ENCODE measurements around the gene IFT20. TPM values are rescaled to one million over a fixed set of nuclear protein-coding genes. Genes with fewer than 3 reads are reported as not detected.

The IFT20 gene
- total and polyA plus RNA-seq, 2 of the 13 experiments (the other 11 are each of a cell fraction or from before 2014, with no cell fraction given): 28.0 to 37.8 TPM

DNA sequence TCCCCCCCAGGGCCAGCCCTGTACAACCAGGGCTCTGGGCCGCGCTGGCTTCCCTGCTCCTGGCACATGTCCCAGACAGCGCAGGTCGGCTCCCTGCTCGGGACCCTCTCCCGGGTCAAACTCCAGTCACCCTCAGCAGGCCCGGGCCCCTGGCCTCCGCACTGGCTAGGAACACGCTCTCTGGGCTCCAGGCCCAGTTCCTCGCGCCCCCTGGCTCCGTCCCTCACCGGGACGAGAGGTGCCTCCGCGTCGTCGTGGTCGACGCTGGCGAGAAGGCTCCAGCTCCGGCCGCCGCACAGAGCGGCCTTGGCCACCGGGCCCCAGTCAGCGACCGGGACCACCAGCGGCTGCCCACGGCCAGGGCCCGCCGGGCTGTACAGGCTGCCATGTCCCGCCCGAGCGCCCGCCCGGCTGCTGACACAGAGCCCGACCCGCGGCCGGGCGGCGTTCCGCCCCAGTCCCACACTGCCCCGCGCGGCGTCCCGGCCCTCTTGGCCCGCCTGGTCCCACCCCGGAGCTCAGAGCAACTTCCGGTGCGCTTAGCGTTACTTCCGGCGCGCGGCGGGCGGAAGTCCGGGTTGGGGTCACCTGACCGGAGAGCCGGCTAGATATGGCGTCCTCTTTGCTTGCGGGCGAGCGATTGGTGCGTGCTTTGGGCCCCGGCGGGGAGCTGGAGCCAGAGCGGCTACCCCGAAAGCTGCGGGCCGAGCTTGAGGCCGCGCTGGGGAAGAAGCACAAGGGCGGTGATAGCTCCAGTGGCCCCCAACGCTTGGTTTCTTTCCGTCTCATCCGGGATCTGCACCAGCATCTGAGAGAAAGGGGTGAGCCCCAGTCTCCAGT, 22.0 kb upstream of the IFT20 start, which contains the start of gene POLDIP2:
TSS of gene POLDIP2 (minus strand) at position 467 of the 840 bp plus-strand sequence. CDS start at position 388, 79 bp downstream.
- peak within 1 kb of the TSS; percentile 94 for H3K4me2 ChIP-seq (ENCODE audit: low read depth, low read length)
- ChIA-PET POLR2A (interaction anchor here (0.6 to 5.2 kb wide), 19 partner anchors 10 to 316 kb away, joined by 3 to 183 read pairs (median 6); partner anchors contain the start of genes IFT20, SARM1, SEBOX and SLC46A1), CTCF (ENCODE audit: low intra/inter-chr PET ratio, low total read pairs) (no interaction called here)
- WGBS (ENCODE audit: low lambda C conversion rate): 0% methylated on average over 13 of the region's 80 CpGs
- peaks cover 23 to 48% of the 10 kb centered on the region in 2 experiments for H3K36me3 ChIP-seq (replicated peaks in 1 of 2; ENCODE audit: control insufficient read depth in 1 of 2, insufficient read depth in 2 of 2, low read length in 2 of 2)
- H3K4me1 ChIP-seq (ENCODE audit: insufficient read depth, low read length): peaks cover 36% of the 10 kb centered on the region
- H4K20me1 ChIP-seq (ENCODE audit: insufficient read depth, low read length): no peaks in the 10 kb centered on the region
- no peak within 1 kb of the TSS for H2AFZ ChIP-seq (ENCODE audit: low read length)
- FAIRE-seq (peak; percentile 51), ATAC-seq (peak; percentile 99), DNase-seq (ENCODE audit: low spot score) (peak; percentile 87)
- peak within 1 kb of the TSS; percentile 78 for H3K27ac ChIP-seq (ENCODE audit: extremely low read length, insufficient read depth, low read length)
- no TSS peak for BruUV-seq (replicated peaks)
- peaks cover 38% of the 10 kb centered on the region for H3K79me2 ChIP-seq (ENCODE audit: insufficient read depth, low read length)
- H3K27me3 ChIP-seq (ENCODE audit: control insufficient read depth in 1 of 2, insufficient read depth in 2 of 2, low read length in 2 of 2): no peaks in the 10 kb centered on the region; a peak in 1 of 5 replicates
- in situ Hi-C loops (cut with HindIII; ENCODE audit: extremely low pct_ligation_motif_present, low pct_unique_long_range_greater_than_20kb): no loop called here
- H3K9me3 ChIP-seq (ENCODE audit: low read length): no peaks in the 10 kb centered on the region
- H3K9ac ChIP-seq (ENCODE audit: insufficient read depth, low read depth, low read length): peak within 1 kb of the TSS; percentile 96
- intact Hi-C loops (cut with micrococcal nuclease; ENCODE audit: unreplicated experiment): no loop called here
- peak within 1 kb of the TSS; percentile 93 to 98 (median 97) for H3K4me3 ChIP-seq (replicated peaks in 1 of 3; ENCODE audit: insufficient read depth in 1 of 3, low read depth in 2 of 3, low read length in 3 of 3)
- TF ChIP-seq, protein P1, sequence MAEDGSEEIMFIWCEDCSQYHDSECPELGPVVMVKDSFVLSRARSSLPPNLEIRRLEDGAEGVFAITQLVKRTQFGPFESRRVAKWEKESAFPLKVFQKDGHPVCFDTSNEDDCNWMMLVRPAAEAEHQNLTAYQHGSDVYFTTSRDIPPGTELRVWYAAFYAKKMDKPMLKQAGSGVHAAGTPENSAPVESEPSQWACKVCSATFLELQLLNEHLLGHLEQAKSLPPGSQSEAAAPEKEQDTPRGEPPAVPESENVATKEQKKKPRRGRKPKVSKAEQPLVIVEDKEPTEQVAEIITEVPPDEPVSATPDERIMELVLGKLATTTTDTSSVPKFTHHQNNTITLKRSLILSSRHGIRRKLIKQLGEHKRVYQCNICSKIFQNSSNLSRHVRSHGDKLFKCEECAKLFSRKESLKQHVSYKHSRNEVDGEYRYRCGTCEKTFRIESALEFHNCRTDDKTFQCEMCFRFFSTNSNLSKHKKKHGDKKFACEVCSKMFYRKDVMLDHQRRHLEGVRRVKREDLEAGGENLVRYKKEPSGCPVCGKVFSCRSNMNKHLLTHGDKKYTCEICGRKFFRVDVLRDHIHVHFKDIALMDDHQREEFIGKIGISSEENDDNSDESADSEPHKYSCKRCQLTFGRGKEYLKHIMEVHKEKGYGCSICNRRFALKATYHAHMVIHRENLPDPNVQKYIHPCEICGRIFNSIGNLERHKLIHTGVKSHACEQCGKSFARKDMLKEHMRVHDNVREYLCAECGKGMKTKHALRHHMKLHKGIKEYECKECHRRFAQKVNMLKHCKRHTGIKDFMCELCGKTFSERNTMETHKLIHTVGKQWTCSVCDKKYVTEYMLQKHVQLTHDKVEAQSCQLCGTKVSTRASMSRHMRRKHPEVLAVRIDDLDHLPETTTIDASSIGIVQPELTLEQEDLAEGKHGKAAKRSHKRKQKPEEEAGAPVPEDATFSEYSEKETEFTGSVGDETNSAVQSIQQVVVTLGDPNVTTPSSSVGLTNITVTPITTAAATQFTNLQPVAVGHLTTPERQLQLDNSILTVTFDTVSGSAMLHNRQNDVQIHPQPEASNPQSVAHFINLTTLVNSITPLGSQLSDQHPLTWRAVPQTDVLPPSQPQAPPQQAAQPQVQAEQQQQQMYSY (CRISPR knock-in tag; IDR thresholded peaks at IDR 0.05): peak; percentile 20; the same call in 1 of the 2 replicates
- TF ChIP-seq, protein P2, sequence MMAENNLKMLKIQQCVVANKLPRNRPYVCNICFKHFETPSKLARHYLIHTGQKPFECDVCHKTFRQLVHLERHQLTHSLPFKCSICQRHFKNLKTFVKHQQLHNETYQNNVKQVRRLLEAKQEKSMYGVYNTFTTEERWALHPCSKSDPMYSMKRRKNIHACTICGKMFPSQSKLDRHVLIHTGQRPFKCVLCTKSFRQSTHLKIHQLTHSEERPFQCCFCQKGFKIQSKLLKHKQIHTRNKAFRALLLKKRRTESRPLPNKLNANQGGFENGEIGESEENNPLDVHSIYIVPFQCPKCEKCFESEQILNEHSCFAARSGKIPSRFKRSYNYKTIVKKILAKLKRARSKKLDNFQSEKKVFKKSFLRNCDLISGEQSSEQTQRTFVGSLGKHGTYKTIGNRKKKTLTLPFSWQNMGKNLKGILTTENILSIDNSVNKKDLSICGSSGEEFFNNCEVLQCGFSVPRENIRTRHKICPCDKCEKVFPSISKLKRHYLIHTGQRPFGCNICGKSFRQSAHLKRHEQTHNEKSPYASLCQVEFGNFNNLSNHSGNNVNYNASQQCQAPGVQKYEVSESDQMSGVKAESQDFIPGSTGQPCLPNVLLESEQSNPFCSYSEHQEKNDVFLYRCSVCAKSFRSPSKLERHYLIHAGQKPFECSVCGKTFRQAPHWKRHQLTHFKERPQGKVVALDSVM (CRISPR knock-in tag; IDR thresholded peaks at IDR 0.05): peak; percentile 43; the same call in 1 of the 2 replicates
- TF ChIP-seq, protein P3, sequence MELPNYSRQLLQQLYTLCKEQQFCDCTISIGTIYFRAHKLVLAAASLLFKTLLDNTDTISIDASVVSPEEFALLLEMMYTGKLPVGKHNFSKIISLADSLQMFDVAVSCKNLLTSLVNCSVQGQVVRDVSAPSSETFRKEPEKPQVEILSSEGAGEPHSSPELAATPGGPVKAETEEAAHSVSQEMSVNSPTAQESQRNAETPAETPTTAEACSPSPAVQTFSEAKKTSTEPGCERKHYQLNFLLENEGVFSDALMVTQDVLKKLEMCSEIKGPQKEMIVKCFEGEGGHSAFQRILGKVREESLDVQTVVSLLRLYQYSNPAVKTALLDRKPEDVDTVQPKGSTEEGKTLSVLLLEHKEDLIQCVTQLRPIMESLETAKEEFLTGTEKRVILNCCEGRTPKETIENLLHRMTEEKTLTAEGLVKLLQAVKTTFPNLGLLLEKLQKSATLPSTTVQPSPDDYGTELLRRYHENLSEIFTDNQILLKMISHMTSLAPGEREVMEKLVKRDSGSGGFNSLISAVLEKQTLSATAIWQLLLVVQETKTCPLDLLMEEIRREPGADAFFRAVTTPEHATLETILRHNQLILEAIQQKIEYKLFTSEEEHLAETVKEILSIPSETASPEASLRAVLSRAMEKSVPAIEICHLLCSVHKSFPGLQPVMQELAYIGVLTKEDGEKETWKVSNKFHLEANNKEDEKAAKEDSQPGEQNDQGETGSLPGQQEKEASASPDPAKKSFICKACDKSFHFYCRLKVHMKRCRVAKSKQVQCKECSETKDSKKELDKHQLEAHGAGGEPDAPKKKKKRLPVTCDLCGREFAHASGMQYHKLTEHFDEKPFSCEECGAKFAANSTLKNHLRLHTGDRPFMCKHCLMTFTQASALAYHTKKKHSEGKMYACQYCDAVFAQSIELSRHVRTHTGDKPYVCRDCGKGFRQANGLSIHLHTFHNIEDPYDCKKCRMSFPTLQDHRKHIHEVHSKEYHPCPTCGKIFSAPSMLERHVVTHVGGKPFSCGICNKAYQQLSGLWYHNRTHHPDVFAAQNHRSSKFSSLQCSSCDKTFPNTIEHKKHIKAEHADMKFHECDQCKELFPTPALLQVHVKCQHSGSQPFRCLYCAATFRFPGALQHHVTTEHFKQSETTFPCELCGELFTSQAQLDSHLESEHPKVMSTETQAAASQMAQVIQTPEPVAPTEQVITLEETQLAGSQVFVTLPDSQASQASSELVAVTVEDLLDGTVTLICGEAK (IDR thresholded peaks at IDR 0.05): peak; percentile 97
- TF ChIP-seq, protein P3 (CRISPR knock-in tag; IDR thresholded peaks at IDR 0.05): peak; percentile 68
- no peak for TF ChIP-seq ZNF510 (CRISPR knock-in tag; IDR thresholded peaks at IDR 0.05; ENCODE audit: low read depth)

All from HepG2 (cell line).